Measurements from ENCODE around the gene ABLIM1.

DNA sequence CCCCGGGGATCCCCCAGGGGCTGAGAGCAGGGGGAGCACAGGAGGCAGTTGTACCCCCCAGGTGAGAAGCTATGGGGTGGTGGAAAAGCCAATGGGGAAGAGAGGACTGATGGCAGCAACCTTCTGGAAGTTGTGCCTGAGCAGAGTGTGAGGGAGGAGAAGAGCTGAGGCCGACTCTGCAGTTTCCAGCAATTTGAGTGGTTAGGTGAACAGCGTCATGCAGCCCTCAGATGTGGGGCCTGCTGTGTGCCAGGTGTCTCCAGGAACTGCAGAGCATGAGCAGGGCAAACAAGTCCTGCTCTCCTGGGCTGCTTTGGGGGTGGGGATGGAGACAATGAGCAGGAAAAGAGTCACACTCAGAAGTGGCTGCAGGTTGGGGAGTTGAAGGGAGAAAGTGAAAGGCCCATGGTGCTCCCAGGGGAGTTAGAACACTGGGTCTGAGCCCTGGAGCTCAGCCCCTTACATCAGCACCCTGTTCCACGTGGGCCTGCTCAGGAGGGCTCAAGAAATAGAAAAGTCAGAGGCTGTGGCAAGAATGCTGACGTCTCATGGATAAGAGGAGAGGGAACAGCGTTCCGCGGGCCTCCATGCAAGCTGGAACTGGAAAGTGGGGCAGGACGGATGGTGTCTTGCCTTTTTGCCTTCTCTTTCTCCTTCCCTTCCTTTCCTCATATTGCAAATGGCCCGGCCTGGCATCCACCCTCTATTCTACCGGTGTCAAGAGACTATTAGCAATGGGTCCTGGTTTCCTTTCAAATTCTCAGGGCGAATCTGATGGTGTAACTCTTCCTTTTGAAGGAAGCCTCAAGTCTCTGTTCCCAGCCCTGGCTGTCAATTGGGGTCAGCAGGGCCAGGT, 249.7 kb downstream of the ABLIM1 start:
- TF ChIP-seq POLR2A (IDR thresholded peaks at IDR 0.05; ENCODE audit: low read depth, low read length): no peak
- no peak for TF ChIP-seq CTCF (IDR thresholded peaks at IDR 0.05 in 2 of 3, conservative IDR thresholded peaks at IDR 0.05 in 1 of 3; ENCODE audit: control insufficient read depth in 2 of 3, extremely low read depth in 1 of 3, insufficient read depth in 1 of 3, low read depth in 3 of 3, low read length in 3 of 3)
- no peak for TF ChIP-seq RCOR1 (conservative IDR thresholded peaks at IDR 0.05; ENCODE audit: low read depth, low read length)
